Activated CD4-positive, alpha-beta memory T cell treated with anti-CD3 and anti-CD28 coated beads for 36 hours (primary cell): ENCODE results near the gene ERCC8. TPM values are rescaled to one million over a fixed set of nuclear protein-coding genes. Genes with fewer than 3 reads are reported as not detected.

Source experiments
- CTCF ChIA-PET: fragments of 350-600 bp; sonication (Branson Sonifier 250); formaldehyde crosslinking; loops from one replicate; lab custom pipeline; 2021; ENCODE audit warnings: antibody characterized with exemption, inconsistent platforms; lab: Charles Lee
- POLR2A ChIA-PET: fragments of 350-600 bp; sonication (Branson Sonifier 250); formaldehyde crosslinking; loops from one replicate; lab custom pipeline; 2021; ENCODE audit warnings: antibody characterized with exemption; lab: Charles Lee
- DNase-seq: peaks from one replicate; pipeline ENCODE4 v3.0.0-alpha.2; 2020
- H3K27ac Mint-ChIP-seq: one replicate; pipeline ENCODE4 v1.8.0; 2021; ENCODE audit warnings: mixed read lengths
- H3K27me3 Mint-ChIP-seq: one replicate; pipeline ENCODE4 v1.8.0; 2021; ENCODE audit warnings: mixed read lengths
- H3K36me3 Mint-ChIP-seq: one replicate; pipeline ENCODE4 v1.8.0; 2021; ENCODE audit warnings: mixed read lengths
- H3K4me1 Mint-ChIP-seq: one replicate; pipeline ENCODE4 v1.8.0; 2021; ENCODE audit warnings: low read depth, mixed read lengths
- H3K4me3 Mint-ChIP-seq: one replicate; pipeline ENCODE4 v1.8.0; 2021; ENCODE audit warnings: mild to moderate bottlenecking, mixed read lengths
- H3K9me3 Mint-ChIP-seq: one replicate; pipeline ENCODE4 v1.8.0; 2021; ENCODE audit warnings: mixed read lengths
- intact Hi-C: fragments of 100-400 bp; cut with micrococcal nuclease; formaldehyde crosslinking; loops from one replicate; pipeline ENCODE4 v1.15.1; 2023
- total RNA-seq, 2 experiments: library from RNA; stranded (reverse); gene quantifications; one replicate each; pipeline ENCODE4 v1.2.3, GENCODE V29; 2021

Gene ERCC8
- total RNA-seq, 2 experiments from 2014 or later = 7.7 to 9.1 TPM

GRCh38 chr5:60856066-60856465, 88.8 kb downstream of the ERCC8 start:
- POLR2A ChIA-PET = interaction anchor here (0.7 kb wide), 1 partner anchor 552 kb away, joined by 5 read pairs; no protein-coding TSS in a partner anchor
- Mint-ChIP-seq H3K27me3 (no peaks in the 10 kb centered on the region), H3K27ac (no peak overlapping the region), H3K36me3 (peaks cover 3% of the 10 kb centered on the region), H3K4me3 (no peak overlapping the region), H3K4me1 (no peaks in the 10 kb centered on the region), H3K9me3 (peaks cover 4% of the 10 kb centered on the region)
- no peak for DNase-seq
- intact Hi-C loops = no loop called here
- CTCF ChIA-PET = no interaction called here

DNA sequence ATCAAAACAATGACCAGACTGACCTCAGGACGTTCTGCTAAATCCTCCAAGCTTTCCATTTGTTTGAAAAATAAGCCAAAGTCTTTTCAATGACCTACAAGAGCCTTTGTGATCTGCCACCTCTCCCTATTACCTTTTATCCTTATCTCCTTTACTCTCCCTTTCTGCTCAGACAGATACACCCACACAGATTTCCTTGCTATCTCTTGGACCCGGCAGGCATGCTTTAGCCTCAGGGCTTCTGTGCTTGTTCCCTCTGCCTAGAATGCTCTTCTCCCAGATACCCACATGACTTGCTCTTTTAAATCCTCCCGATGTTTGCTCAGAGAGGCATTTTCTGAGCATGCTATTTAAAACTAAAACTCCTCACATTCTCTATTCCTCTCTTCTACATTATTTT, 91.9 kb downstream of the ERCC8 start:
- ChIA-PET CTCF (no interaction called here), POLR2A (no interaction called here)
- Mint-ChIP-seq H3K27me3 (no peaks in the 10 kb centered on the region), H3K27ac (no peak overlapping the region), H3K4me3 (no peak overlapping the region), H3K9me3 (peaks cover 2% of the 10 kb centered on the region), H3K36me3 (peaks cover 3% of the 10 kb centered on the region), H3K4me1 (no peaks in the 10 kb centered on the region)
- DNase-seq = no peak
- intact Hi-C loops = no loop called here

GRCh38 chr5:60852317-60852716, 92.6 kb downstream of the ERCC8 start:
- CTCF ChIA-PET = no interaction called here
- POLR2A ChIA-PET = no interaction called here
- Mint-ChIP-seq H3K27me3 (no peaks in the 10 kb centered on the region), H3K27ac (no peak overlapping the region), H3K4me1 (no peaks in the 10 kb centered on the region), H3K36me3 (no peaks in the 10 kb centered on the region), H3K4me3 (no peak overlapping the region), H3K9me3 (no peaks in the 10 kb centered on the region)
- intact Hi-C loops = no loop called here
- no peak for DNase-seq

DNA sequence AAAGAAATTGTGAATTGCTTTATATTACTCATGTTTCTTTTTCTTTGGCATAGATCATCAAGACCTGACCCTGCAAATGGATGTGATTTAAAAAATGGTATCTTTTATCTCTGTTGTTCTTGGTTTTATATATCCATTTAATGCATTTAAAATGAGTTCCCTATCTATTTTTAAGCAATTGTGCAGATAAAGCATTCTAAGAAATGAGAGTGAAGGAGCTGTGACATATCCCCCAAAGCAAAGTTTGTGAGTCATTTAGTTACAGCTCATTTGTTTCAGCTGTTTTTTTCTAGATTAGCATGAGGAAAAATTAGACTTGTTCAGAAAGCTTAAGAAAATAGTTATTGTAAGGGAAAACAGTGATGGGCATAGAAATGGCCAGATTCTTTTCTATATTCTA, 93.2 kb downstream of the ERCC8 start:
- Mint-ChIP-seq H3K4me3 (no peak overlapping the region), H3K4me1 (no peaks in the 10 kb centered on the region)
- CTCF ChIA-PET = no interaction called here

DNA sequence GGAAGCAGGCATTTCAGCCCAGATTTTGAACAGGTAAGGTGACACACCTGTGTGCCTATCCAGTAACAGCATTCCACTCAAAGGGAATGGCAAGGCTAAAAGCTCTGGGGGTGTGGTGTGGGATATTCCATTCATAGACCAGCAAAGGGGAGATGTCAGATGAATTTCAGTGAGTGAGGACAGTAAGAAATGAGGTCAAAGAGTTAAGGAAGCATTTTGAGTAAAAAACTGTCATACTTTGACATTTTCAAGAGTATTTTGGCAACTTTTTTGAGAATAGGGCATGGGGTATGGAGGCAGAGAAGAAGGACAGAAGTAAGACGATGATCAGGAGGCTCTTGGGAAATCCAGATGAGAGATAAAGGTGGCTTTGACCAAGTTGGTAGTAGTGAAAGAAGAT, 98.6 kb downstream of the ERCC8 start:
- Mint-ChIP-seq H3K4me1 (peaks cover 11% of the 10 kb centered on the region), H3K9me3 (no peaks in the 10 kb centered on the region), H3K27ac (no peak overlapping the region), H3K4me3 (no peak overlapping the region), H3K36me3 (no peaks in the 10 kb centered on the region), H3K27me3 (peaks cover 38% of the 10 kb centered on the region)
- CTCF ChIA-PET = no interaction called here
- POLR2A ChIA-PET = no interaction called here
- no peak for DNase-seq
- intact Hi-C loops = no loop called here

More for the DNA sequence above, 93.2 kb downstream of the ERCC8 start:
- Mint-ChIP-seq H3K9me3 (no peaks in the 10 kb centered on the region), H3K27ac (no peak overlapping the region), H3K27me3 (peaks cover 1% of the 10 kb centered on the region), H3K36me3 (no peaks in the 10 kb centered on the region)
- intact Hi-C loops = no loop called here
- DNase-seq = no peak
- POLR2A ChIA-PET = no interaction called here

GRCh38 chr5:60843936-60844905, 100.6 kb downstream of the ERCC8 start, which contains the start of gene ELOVL7:
Gene ELOVL7, minus strand, starts transcription at chr5:60844269. Its CDS starts 56,872 bp downstream, at chr5:60787397.
- Mint-ChIP-seq H3K27me3 (peaks cover 46% of the 10 kb centered on the region), H3K4me3 (peak within 1 kb of the TSS; percentile 75), H3K9me3 (no peaks in the 10 kb centered on the region), H3K4me1 (peaks cover 11% of the 10 kb centered on the region), H3K27ac (no peak within 1 kb of the TSS), H3K36me3 (no peaks in the 10 kb centered on the region)
- CTCF ChIA-PET = interaction anchor here (0.8 kb wide), 1 partner anchor 29 kb away, joined by 4 read pairs; no protein-coding TSS in a partner anchor
- POLR2A ChIA-PET = interaction anchor here (1.9 kb wide), 1 partner anchor 144 kb away, joined by 6 read pairs; the partner anchor contains the start of gene DEPDC1B
- intact Hi-C loops = loop anchor here (1.0 kb wide), 2 partner anchors 145 to 167 kb away; no protein-coding TSS in a partner anchor
- DNase-seq = peak; percentile 68

- H3K27ac Mint-ChIP-seq = no peak overlapping the region
- ChIA-PET POLR2A (interaction anchor here (1.9 kb wide), 1 partner anchor 143 kb away, joined by 6 read pairs; the partner anchor contains the start of gene DEPDC1B), CTCF (no interaction called here)
- peaks cover 46% of the 10 kb centered on the region for H3K27me3 Mint-ChIP-seq
- H3K36me3 Mint-ChIP-seq = no peaks in the 10 kb centered on the region
- H3K4me3 Mint-ChIP-seq = peak overlapping the region; percentile 72
- DNase-seq = peak; percentile 27
- H3K4me1 Mint-ChIP-seq = peaks cover 11% of the 10 kb centered on the region
- intact Hi-C loops = no loop called here
- no peaks in the 10 kb centered on the region for H3K9me3 Mint-ChIP-seq
These were observed 101.4 kb downstream of the ERCC8 start for GRCh38 chr5:60843386-60843935.

DNA sequence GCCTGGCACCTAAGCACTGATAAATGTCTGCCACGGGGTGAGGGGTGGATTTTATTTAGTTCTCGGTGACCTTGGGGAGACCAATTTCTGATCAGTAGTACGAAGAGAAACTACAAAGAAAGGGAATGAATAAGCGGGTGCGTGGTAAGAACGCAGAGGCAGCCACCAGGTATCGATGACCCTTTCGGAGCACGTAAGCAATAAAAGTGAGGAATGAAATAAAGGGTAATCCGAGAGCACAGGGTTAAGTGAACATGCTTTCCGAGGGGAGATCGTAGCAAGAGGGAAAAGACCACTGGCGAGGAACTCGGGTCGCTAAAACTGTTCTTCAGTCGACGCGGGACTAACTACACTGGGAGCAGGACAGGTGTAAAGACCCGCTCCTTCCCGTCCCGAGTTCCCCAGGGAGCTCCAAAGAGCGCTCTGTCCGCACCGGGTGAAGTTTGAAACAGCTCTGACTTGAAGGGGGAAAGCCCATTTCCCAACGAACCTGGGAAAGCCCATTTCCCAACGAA, 101.9 kb downstream of the ERCC8 start:
- peaks cover 11% of the 10 kb centered on the region for H3K4me1 Mint-ChIP-seq
- ChIA-PET POLR2A (interaction anchor here (1.9 kb wide), 1 partner anchor 143 kb away, joined by 6 read pairs; the partner anchor contains the start of gene DEPDC1B), CTCF (no interaction called here)
- peak overlapping the region; percentile 72 for H3K4me3 Mint-ChIP-seq
- H3K9me3 Mint-ChIP-seq = no peaks in the 10 kb centered on the region
- intact Hi-C loops = no loop called here
- H3K36me3 Mint-ChIP-seq = no peaks in the 10 kb centered on the region
- no peak for DNase-seq
- peaks cover 46% of the 10 kb centered on the region for H3K27me3 Mint-ChIP-seq
- no peak overlapping the region for H3K27ac Mint-ChIP-seq

DNA sequence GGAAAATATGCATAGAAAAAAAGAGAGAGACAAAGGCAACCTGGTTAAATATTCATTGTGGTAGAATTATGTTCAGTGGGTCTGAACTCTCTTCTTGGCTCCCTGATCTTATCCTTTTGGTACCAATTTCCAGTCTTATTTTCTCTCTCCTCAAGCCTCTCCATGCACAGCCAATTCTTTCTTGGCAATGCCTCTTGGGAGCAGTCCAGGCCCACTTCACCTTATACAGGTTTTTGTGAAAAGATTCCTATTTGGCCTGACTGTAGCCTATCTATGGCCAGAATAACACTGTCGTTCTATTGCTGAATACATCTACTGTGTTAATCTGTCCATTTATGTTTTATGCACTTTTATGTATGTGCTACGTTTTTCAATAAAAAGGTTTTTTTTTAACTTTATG, 103.5 kb downstream of the ERCC8 start:
- intact Hi-C loops = no loop called here
- peaks cover 11% of the 10 kb centered on the region for H3K4me1 Mint-ChIP-seq
- peaks cover 42% of the 10 kb centered on the region for H3K27me3 Mint-ChIP-seq
- H3K4me3 Mint-ChIP-seq = no peak overlapping the region
- H3K27ac Mint-ChIP-seq = no peak overlapping the region
- ChIA-PET CTCF (no interaction called here), POLR2A (no interaction called here)
- no peak for DNase-seq
- no peaks in the 10 kb centered on the region for H3K9me3 Mint-ChIP-seq
- H3K36me3 Mint-ChIP-seq = no peaks in the 10 kb centered on the region

DNA sequence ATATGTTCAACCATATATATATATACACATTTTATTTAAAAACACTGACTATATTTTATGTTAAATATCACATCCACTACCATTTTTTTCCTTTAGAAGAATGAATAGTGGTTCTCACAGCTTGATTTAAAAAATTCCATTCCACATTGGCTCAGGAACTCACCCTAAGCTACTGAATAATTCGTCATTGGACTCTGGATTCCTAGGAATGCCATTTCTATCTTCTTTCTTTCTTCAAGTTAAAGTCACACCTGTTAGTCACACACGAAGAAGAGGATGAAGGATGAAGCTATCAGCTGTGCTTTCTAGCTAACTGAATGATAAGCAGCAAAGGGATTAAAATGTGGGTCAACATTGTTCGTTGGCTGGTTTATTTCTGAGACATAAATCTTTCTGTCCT, 108.7 kb downstream of the ERCC8 start:
- Mint-ChIP-seq H3K27ac (no peak overlapping the region), H3K36me3 (no peaks in the 10 kb centered on the region), H3K27me3 (peaks cover 10% of the 10 kb centered on the region), H3K4me1 (no peaks in the 10 kb centered on the region), H3K4me3 (no peak overlapping the region), H3K9me3 (no peaks in the 10 kb centered on the region)
- DNase-seq = no peak
- CTCF ChIA-PET = no interaction called here
- POLR2A ChIA-PET = no interaction called here
- intact Hi-C loops = no loop called here

DNA sequence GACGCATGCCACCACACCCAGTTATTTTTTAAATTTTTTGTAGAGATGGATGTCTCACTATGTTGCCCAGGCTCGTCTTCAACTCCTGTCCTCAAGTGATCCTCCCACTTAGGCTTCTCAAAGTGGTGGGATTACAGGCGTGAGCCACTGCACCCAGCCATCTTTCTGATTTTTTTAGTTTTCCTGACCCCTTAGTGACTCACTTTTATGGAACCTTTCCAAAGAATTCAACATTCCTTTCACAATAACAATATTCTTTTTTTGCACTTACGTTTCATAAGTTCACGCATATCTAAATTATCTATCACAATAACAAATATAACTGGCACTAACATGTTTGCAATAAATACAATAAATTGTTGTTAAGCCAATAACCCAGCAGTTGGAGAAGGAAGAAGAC, 109.3 kb downstream of the ERCC8 start:
- ChIA-PET CTCF (no interaction called here), POLR2A (no interaction called here)
- Mint-ChIP-seq H3K36me3 (no peaks in the 10 kb centered on the region), H3K27ac (no peak overlapping the region), H3K4me3 (no peak overlapping the region), H3K4me1 (peaks cover 2% of the 10 kb centered on the region), H3K9me3 (no peaks in the 10 kb centered on the region), H3K27me3 (peaks cover 10% of the 10 kb centered on the region)
- intact Hi-C loops = no loop called here
- no peak for DNase-seq

GRCh38 chr5:60833520-60833919, 111.3 kb downstream of the ERCC8 start:
- H3K4me3 Mint-ChIP-seq = no peak overlapping the region
- DNase-seq = no peak
- H3K27ac Mint-ChIP-seq = no peak overlapping the region
- ChIA-PET CTCF (interaction anchor here (0.7 kb wide), 1 partner anchor 985 kb away, joined by 5 read pairs; no protein-coding TSS in a partner anchor), POLR2A (no interaction called here)
- intact Hi-C loops = no loop called here
- H3K27me3 Mint-ChIP-seq = peaks cover 2% of the 10 kb centered on the region
- peaks cover 8% of the 10 kb centered on the region for H3K4me1 Mint-ChIP-seq
- H3K36me3 Mint-ChIP-seq = no peaks in the 10 kb centered on the region
- no peaks in the 10 kb centered on the region for H3K9me3 Mint-ChIP-seq
